Fibroblast of lung (primary cell): ENCODE data around the gene MKRN2. TPM values are rescaled to one million over a fixed set of nuclear protein-coding genes. Genes with fewer than 3 reads are reported as not detected.

ENCODE experiments used
- DNase-seq, 2 donors: peaks; one replicate each; pipeline versions ENCODE4 v3.0.0 to v3.0.0-alpha.2; 2010; ENCODE audit warnings: low read depth in 2 of 2
- H2AFZ ChIP-seq: 2 replicates; pipeline ENCODE4 v1.5.1; 2012; ENCODE audit warnings: low read length, control low read depth, inconsistent platforms
- H3K27ac ChIP-seq: 2 replicates; pipeline ENCODE4 v1.5.1; 2011; ENCODE audit warnings: low read length, control low read depth; ENCODE audit not compliant: insufficient read depth
- H3K27me3 ChIP-seq: 2 replicates; pipeline ENCODE4 v1.5.1; 2011; ENCODE audit warnings: mild to moderate bottlenecking, low read length; ENCODE audit not compliant: control insufficient read depth, insufficient read depth
- H3K36me3 ChIP-seq: 2 replicates; pipeline ENCODE4 v1.5.1; 2011; ENCODE audit warnings: low read length; ENCODE audit not compliant: control insufficient read depth, insufficient read depth
- H3K4me1 ChIP-seq: 2 replicates; pipeline ENCODE4 v1.5.1; 2011; ENCODE audit warnings: low read length; ENCODE audit not compliant: control insufficient read depth, insufficient read depth; ENCODE audit errors: extremely low read depth
- H3K4me2 ChIP-seq: 2 replicates; pipeline ENCODE4 v1.5.1; 2011; ENCODE audit warnings: low read length, control low read depth; ENCODE audit not compliant: insufficient read depth; ENCODE audit errors: extremely low read depth
- H3K4me3 ChIP-seq, 4 experiments: fragments of 200-600 bp in 1 of 4; sonication (generic) in 1 of 4; replicated peaks in 1 of 4; 2 replicates each; pipeline ENCODE4 v1.5.1; 2011 to 2016; ENCODE audit warnings: low read length in 4 of 4, low read depth in 3 of 4, mild to moderate bottlenecking in 3 of 4, control low read depth in 2 of 4, inconsistent platforms in 1 of 4, mixed read lengths in 1 of 4; ENCODE audit not compliant: insufficient read depth in 1 of 4; ENCODE audit errors: control extremely low read depth in 1 of 4
- H3K79me2 ChIP-seq: 2 replicates; pipeline ENCODE4 v1.5.1; 2012; ENCODE audit warnings: mild to moderate bottlenecking, low read length, inconsistent platforms; ENCODE audit not compliant: control insufficient read depth, insufficient read depth
- H3K9ac ChIP-seq: 2 replicates; pipeline ENCODE4 v1.5.1; 2011; ENCODE audit warnings: mild to moderate bottlenecking, low read length, control low read depth; ENCODE audit not compliant: insufficient read depth
- H3K9me3 ChIP-seq: 2 replicates; pipeline ENCODE4 v1.5.1; 2012; ENCODE audit warnings: low read depth, low read length; ENCODE audit not compliant: control insufficient read depth, insufficient read depth
- H4K20me1 ChIP-seq: 2 replicates; pipeline ENCODE4 v1.5.1; 2011; ENCODE audit warnings: low read length; ENCODE audit not compliant: control insufficient read depth, insufficient read depth; ENCODE audit errors: extremely low read depth
- CTCF ChIP-seq, 2 donors: IDR thresholded peaks in 1 of 2; conservative IDR thresholded peaks in 1 of 2; 1 replicate in 1 of 2; 2 replicates in 1 of 2; pipeline ENCODE4 v1.5.1; 2011 to 2012; ENCODE audit warnings: low read length in 2 of 2, control low read depth in 1 of 2, inconsistent platforms in 1 of 2, low read depth in 1 of 2, mild to moderate bottlenecking in 1 of 2
- EZH2 ChIP-seq: IDR thresholded peaks from 2 replicates; pipeline ENCODE4 v1.5.1; 2012; ENCODE audit warnings: low read length, control low read depth, mild to moderate bottlenecking; ENCODE audit errors: missing control alignments
- polyA plus RNA-seq, 2 donors: library from polyadenylated mRNA; depleted of rRNA in 1 of 2; stranded (reverse) in 1 of 2; unstranded in 1 of 2; fragments of >200 nt; gene quantifications; 2 replicates each; pipeline ENCODE4 v1.2.1, GENCODE V29; 2011 to 2012; ENCODE audit warnings: missing spikeins in 1 of 2
- total RNA-seq: library from RNA; depleted of rRNA; stranded (reverse); fragments of >200 nt; gene quantifications from 2 replicates; pipeline ENCODE4 v1.2.1, GENCODE V29; 2014

The MKRN2 gene
- total and polyA plus RNA-seq, 2 donors (not counting 1 experiment from before 2014, with no cell fraction given), result 37.7 to 48.1 TPM

GRCh38 chr3:12515631-12516030, 41.3 kb upstream of the MKRN2 start:
- no peaks in the 10 kb centered on the region for H3K79me2 ChIP-seq
- no peak overlapping the region for H3K4me2 ChIP-seq
- H3K4me1 ChIP-seq, result no peaks in the 10 kb centered on the region
- H4K20me1 ChIP-seq, result no peaks in the 10 kb centered on the region
- H3K27ac ChIP-seq, result no peak overlapping the region
- H3K4me3 ChIP-seq, result no peak overlapping the region
- no peaks in the 10 kb centered on the region for H3K36me3 ChIP-seq
- H3K27me3 ChIP-seq, result no peaks in the 10 kb centered on the region
- DNase-seq, result no peak
- no peak for TF ChIP-seq EZH2
- no peak for TF ChIP-seq CTCF (conservative IDR thresholded peaks at IDR 0.05 in 1 of 2, IDR thresholded peaks at IDR 0.05 in 1 of 2; ENCODE audit: low read depth in 1 of 2, low read length in 2 of 2)
- H3K9me3 ChIP-seq, result no peaks in the 10 kb centered on the region
- H2AFZ ChIP-seq, result no peak overlapping the region
- no peak overlapping the region for H3K9ac ChIP-seq

GRCh38 chr3:12516873-12517272, 40.0 kb upstream of the MKRN2 start:
- H3K27ac ChIP-seq, result no peak overlapping the region
- H2AFZ ChIP-seq, result no peak overlapping the region
- no peaks in the 10 kb centered on the region for H3K79me2 ChIP-seq
- TF ChIP-seq EZH2 (no peak), CTCF (conservative IDR thresholded peaks at IDR 0.05 in 1 of 2, IDR thresholded peaks at IDR 0.05 in 1 of 2; ENCODE audit: low read depth in 1 of 2, low read length in 2 of 2) (no peak)
- H4K20me1 ChIP-seq, result no peaks in the 10 kb centered on the region
- no peaks in the 10 kb centered on the region for H3K36me3 ChIP-seq
- no peak overlapping the region for H3K4me2 ChIP-seq
- H3K9me3 ChIP-seq, result no peaks in the 10 kb centered on the region
- no peaks in the 10 kb centered on the region for H3K27me3 ChIP-seq
- no peaks in the 10 kb centered on the region for H3K4me1 ChIP-seq
- no peak for DNase-seq
- no peak overlapping the region for H3K9ac ChIP-seq
- no peak overlapping the region for H3K4me3 ChIP-seq

GRCh38 chr3:12518261-12519028, 38.4 kb upstream of the MKRN2 start:
- no peaks in the 10 kb centered on the region for H3K36me3 ChIP-seq
- TF ChIP-seq CTCF (conservative IDR thresholded peaks at IDR 0.05 in 1 of 2, IDR thresholded peaks at IDR 0.05 in 1 of 2; ENCODE audit: low read depth in 1 of 2, low read length in 2 of 2) (no peak), EZH2 (no peak)
- H3K4me3 ChIP-seq, result no peak overlapping the region
- H3K4me2 ChIP-seq, result no peak overlapping the region
- no peaks in the 10 kb centered on the region for H4K20me1 ChIP-seq
- no peaks in the 10 kb centered on the region for H3K79me2 ChIP-seq
- no peaks in the 10 kb centered on the region for H3K9me3 ChIP-seq
- no peaks in the 10 kb centered on the region for H3K27me3 ChIP-seq
- DNase-seq, result no peak
- H2AFZ ChIP-seq, result no peak overlapping the region
- no peak overlapping the region for H3K27ac ChIP-seq
- no peaks in the 10 kb centered on the region for H3K4me1 ChIP-seq
- H3K9ac ChIP-seq, result no peak overlapping the region
